Measurements from ENCODE around the gene RBBP9. TPM values are rescaled to one million over a fixed set of nuclear protein-coding genes. Genes with fewer than 3 reads are reported as not detected.
A peak's percentile ranks its signal among the peaks of the same experiment; 100 is the strongest.

RBBP9 gene
- total and polyA plus RNA-seq, 2 experiments from 2014 or later, result 9.2 to 19.2 TPM

- TF ChIP-seq, protein P1, sequence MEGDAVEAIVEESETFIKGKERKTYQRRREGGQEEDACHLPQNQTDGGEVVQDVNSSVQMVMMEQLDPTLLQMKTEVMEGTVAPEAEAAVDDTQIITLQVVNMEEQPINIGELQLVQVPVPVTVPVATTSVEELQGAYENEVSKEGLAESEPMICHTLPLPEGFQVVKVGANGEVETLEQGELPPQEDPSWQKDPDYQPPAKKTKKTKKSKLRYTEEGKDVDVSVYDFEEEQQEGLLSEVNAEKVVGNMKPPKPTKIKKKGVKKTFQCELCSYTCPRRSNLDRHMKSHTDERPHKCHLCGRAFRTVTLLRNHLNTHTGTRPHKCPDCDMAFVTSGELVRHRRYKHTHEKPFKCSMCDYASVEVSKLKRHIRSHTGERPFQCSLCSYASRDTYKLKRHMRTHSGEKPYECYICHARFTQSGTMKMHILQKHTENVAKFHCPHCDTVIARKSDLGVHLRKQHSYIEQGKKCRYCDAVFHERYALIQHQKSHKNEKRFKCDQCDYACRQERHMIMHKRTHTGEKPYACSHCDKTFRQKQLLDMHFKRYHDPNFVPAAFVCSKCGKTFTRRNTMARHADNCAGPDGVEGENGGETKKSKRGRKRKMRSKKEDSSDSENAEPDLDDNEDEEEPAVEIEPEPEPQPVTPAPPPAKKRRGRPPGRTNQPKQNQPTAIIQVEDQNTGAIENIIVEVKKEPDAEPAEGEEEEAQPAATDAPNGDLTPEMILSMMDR (IDR thresholded peaks at IDR 0.05; ENCODE audit: low read depth, low read length), result no peak
- H3K36me3 ChIP-seq, result peaks cover 42% of the 10 kb centered on the region
These were observed 17.1 kb upstream of the RBBP9 start for GRCh38 chr20:18514127-18514526.

DNA sequence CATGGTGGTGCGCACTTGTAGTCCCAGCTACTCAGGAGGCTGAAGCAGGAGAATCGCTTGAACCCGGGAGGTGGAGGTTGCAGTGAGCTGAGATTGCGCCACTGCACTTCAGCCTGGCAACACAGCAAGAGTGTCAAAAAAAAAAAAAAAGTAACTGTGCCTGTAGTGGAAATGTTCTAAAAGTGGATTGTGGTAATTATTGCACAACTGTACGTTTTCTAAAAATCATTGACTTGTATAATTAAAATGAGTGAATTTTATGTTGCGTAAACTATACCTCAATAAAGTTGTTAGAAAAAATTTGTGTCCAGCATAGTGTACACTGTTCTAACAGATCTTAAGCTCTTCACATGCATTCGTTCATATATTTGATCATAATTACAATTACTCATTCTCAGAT is 16.2 kb upstream of the RBBP9 start:
- Histone ChIP-seq H3K27ac (no peak overlapping the region), H3K4me1 (ENCODE audit: low read depth) (peaks cover 3% of the 10 kb centered on the region), H3K4me3 (no peak overlapping the region), H3K27me3 (no peaks in the 10 kb centered on the region), H3K36me3 (peaks cover 42% of the 10 kb centered on the region), H3K9me3 (ENCODE audit: low read depth) (no peaks in the 10 kb centered on the region)
- TF ChIP-seq, protein P1 (IDR thresholded peaks at IDR 0.05; ENCODE audit: low read depth, low read length), result no peak
- DNase-seq (ENCODE audit: low read depth in 1 of 2, low spot score in 1 of 2), result no peak

More at GRCh38 chr20:18514127-18514526, 17.1 kb upstream of the RBBP9 start:
- H3K27ac ChIP-seq, result no peak overlapping the region
- no peak for DNase-seq (ENCODE audit: low read depth in 1 of 2, low spot score in 1 of 2)
- H3K4me1 ChIP-seq (ENCODE audit: low read depth), result no peaks in the 10 kb centered on the region
- H3K27me3 ChIP-seq, result no peaks in the 10 kb centered on the region
- H3K9me3 ChIP-seq (ENCODE audit: low read depth), result no peaks in the 10 kb centered on the region
- H3K4me3 ChIP-seq, result no peak overlapping the region

- Histone ChIP-seq H3K27ac (no peak overlapping the region), H3K4me3 (no peak overlapping the region), H3K4me1 (ENCODE audit: low read depth) (peaks cover 3% of the 10 kb centered on the region), H3K9me3 (ENCODE audit: low read depth) (no peaks in the 10 kb centered on the region), H3K27me3 (no peaks in the 10 kb centered on the region), H3K36me3 (peaks cover 42% of the 10 kb centered on the region)
- no peak for DNase-seq (ENCODE audit: low read depth in 1 of 2, low spot score in 1 of 2)
- TF ChIP-seq, protein P1 (IDR thresholded peaks at IDR 0.05; ENCODE audit: low read depth, low read length), result no peak
These were observed 14.5 kb upstream of the RBBP9 start for GRCh38 chr20:18511571-18511970.

GRCh38 chr20:18507218-18508191 is 10.5 kb upstream of the RBBP9 start, which contains the start of gene SEC23B:
Gene SEC23B, plus strand, starts transcription at chr20:18507940. Its CDS starts 2,896 bp downstream, at chr20:18510836.
- H3K9me3 ChIP-seq (ENCODE audit: low read depth), result no peaks in the 10 kb centered on the region
- H3K27me3 ChIP-seq, result no peaks in the 10 kb centered on the region
- peaks cover 3% of the 10 kb centered on the region for H3K4me1 ChIP-seq (ENCODE audit: low read depth)
- peak within 1 kb of the TSS; percentile 58 for H3K4me3 ChIP-seq
- DNase-seq (ENCODE audit: low read depth in 1 of 2, low spot score in 1 of 2), result peak; percentile 98
- peak within 1 kb of the TSS; percentile 96 for H3K27ac ChIP-seq
- TF ChIP-seq, protein P1 (IDR thresholded peaks at IDR 0.05; ENCODE audit: low read depth, low read length), result no peak
- peaks cover 28% of the 10 kb centered on the region for H3K36me3 ChIP-seq

- Histone ChIP-seq H3K4me3 (peak overlapping the region; percentile 58), H3K27me3 (no peaks in the 10 kb centered on the region), H3K27ac (peak overlapping the region; percentile 96), H3K36me3 (peaks cover 21% of the 10 kb centered on the region), H3K9me3 (ENCODE audit: low read depth) (no peaks in the 10 kb centered on the region), H3K4me1 (ENCODE audit: low read depth) (peaks cover 3% of the 10 kb centered on the region)
- TF ChIP-seq, protein P1 (IDR thresholded peaks at IDR 0.05; ENCODE audit: low read depth, low read length), result no peak
- no peak for DNase-seq (ENCODE audit: low read depth in 1 of 2, low spot score in 1 of 2)
These were observed 9.7 kb upstream of the RBBP9 start for GRCh38 chr20:18506744-18507143.

All from cardiac muscle cell (in vitro differentiated cells and primary cell).